Vagina (tissue), 2 donors: Measurements from ENCODE around the gene ZNF689.

ENCODE experiments used
- POLR2A ChIP-seq, 2 donors: fragments of 450-650 bp; IDR thresholded peaks; one replicate each; pipeline ENCODE4 v1.6.1; 2017; ENCODE audit warnings: antibody characterized with exemption in 2 of 2, mild to moderate bottlenecking in 2 of 2, moderate library complexity in 2 of 2
- POLR2AphosphoS5 ChIP-seq, 2 donors: sonication (generic); formaldehyde crosslinking; IDR thresholded peaks; one replicate each; pipeline ENCODE4 v1.9.0; 2017; ENCODE audit warnings: antibody characterized with exemption in 2 of 2, mild to moderate bottlenecking in 2 of 2, low read depth in 1 of 2; ENCODE audit not compliant: insufficient read depth in 1 of 2
- TF ChIP-seq, protein P1 (sequence below), 3 experiments: fragments of 450-650 bp in 2 of 3; fragments of 200-600 bp in 1 of 3; sonication (generic) in 1 of 3; IDR thresholded peaks; one replicate each; pipeline ENCODE4 v1.5.1; 2017 to 2019; ENCODE audit warnings: antibody characterized with exemption in 3 of 3, mild to moderate bottlenecking in 2 of 3, moderate library complexity in 2 of 3

- TF ChIP-seq, protein P1, sequence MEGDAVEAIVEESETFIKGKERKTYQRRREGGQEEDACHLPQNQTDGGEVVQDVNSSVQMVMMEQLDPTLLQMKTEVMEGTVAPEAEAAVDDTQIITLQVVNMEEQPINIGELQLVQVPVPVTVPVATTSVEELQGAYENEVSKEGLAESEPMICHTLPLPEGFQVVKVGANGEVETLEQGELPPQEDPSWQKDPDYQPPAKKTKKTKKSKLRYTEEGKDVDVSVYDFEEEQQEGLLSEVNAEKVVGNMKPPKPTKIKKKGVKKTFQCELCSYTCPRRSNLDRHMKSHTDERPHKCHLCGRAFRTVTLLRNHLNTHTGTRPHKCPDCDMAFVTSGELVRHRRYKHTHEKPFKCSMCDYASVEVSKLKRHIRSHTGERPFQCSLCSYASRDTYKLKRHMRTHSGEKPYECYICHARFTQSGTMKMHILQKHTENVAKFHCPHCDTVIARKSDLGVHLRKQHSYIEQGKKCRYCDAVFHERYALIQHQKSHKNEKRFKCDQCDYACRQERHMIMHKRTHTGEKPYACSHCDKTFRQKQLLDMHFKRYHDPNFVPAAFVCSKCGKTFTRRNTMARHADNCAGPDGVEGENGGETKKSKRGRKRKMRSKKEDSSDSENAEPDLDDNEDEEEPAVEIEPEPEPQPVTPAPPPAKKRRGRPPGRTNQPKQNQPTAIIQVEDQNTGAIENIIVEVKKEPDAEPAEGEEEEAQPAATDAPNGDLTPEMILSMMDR (IDR thresholded peaks at IDR 0.05) = no peak
- no peak for TF ChIP-seq POLR2A (IDR thresholded peaks at IDR 0.05)
- TF ChIP-seq POLR2AphosphoS5 (IDR thresholded peaks at IDR 0.05; ENCODE audit: insufficient read depth in 1 of 2, low read depth in 1 of 2) = no peak
These were observed 44.7 kb upstream of the ZNF689 start for GRCh38 chr16:30654856-30655255.
